Ishikawa (cell line): Measurements from ENCODE around the gene GRID2IP.

ENCODE experiments used
- CEBPB ChIP-seq: IDR thresholded peaks from 2 replicates; pipeline ENCODE4 v1.6.1; 2012
- CREB1 ChIP-seq: IDR thresholded peaks from 2 replicates; pipeline ENCODE4 v1.6.1; 2012; ENCODE audit warnings: low read depth
- EGR1 ChIP-seq: IDR thresholded peaks from 2 replicates; pipeline ENCODE4 v1.6.1; 2012
- EP300 ChIP-seq: IDR thresholded peaks from 2 replicates; pipeline ENCODE4 v1.6.1; 2012; ENCODE audit warnings: borderline replicate concordance
- FOXM1 ChIP-seq: IDR thresholded peaks from 2 replicates; pipeline ENCODE4 v1.6.1; 2012; ENCODE audit warnings: low read depth, borderline replicate concordance
- MAX ChIP-seq: IDR thresholded peaks from 2 replicates; pipeline ENCODE4 v1.6.1; 2012
- NFIC ChIP-seq: IDR thresholded peaks from 2 replicates; pipeline ENCODE4 v1.6.1; 2012
- RAD21 ChIP-seq: IDR thresholded peaks from 2 replicates; pipeline ENCODE4 v1.6.1; 2012; ENCODE audit warnings: low read depth
- TAF1 ChIP-seq: IDR thresholded peaks from 2 replicates; pipeline ENCODE4 v1.6.1; 2012; ENCODE audit warnings: low read depth, mild to moderate bottlenecking
- TCF12 ChIP-seq: IDR thresholded peaks from 2 replicates; pipeline ENCODE4 v1.6.1; 2012; ENCODE audit warnings: low read depth
- TEAD4 ChIP-seq: IDR thresholded peaks from 2 replicates; pipeline ENCODE4 v1.6.1; 2012
- USF1 ChIP-seq: IDR thresholded peaks from 2 replicates; pipeline ENCODE4 v1.6.1; 2012
- YY1 ChIP-seq: IDR thresholded peaks from 2 replicates; pipeline ENCODE4 v1.6.1; 2012; ENCODE audit warnings: low read depth
- ZBTB7A ChIP-seq: IDR thresholded peaks from 2 replicates; pipeline ENCODE4 v1.6.1; 2012; ENCODE audit warnings: low read depth
- TF ChIP-seq, protein P1 (sequence below): IDR thresholded peaks from 2 replicates; pipeline ENCODE4 v1.6.1; 2012; ENCODE audit warnings: low read depth, mild to moderate bottlenecking

Gene GRID2IP

DNA sequence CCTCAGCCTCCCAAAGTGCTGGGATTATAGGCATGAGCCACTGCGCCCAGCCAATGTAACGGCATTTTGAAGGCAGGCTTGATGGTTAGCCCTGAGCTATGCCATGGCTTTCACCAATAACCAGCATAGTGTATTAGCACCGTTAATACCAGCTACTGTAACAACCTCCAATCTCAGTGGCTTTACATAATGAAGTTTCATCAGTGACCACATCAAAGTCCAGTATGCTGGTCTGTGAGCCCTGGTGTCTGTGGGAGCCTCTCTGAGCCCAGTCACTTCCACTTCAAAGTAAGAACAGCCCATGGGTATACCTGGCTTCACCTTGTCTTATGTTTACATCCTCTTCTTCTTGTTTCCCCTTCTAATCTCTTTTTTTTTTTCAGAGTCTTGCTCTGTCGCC lies 14.4 kb upstream of the GRID2IP start:
- TF ChIP-seq MAX (no peak), EP300 (no peak)

DNA sequence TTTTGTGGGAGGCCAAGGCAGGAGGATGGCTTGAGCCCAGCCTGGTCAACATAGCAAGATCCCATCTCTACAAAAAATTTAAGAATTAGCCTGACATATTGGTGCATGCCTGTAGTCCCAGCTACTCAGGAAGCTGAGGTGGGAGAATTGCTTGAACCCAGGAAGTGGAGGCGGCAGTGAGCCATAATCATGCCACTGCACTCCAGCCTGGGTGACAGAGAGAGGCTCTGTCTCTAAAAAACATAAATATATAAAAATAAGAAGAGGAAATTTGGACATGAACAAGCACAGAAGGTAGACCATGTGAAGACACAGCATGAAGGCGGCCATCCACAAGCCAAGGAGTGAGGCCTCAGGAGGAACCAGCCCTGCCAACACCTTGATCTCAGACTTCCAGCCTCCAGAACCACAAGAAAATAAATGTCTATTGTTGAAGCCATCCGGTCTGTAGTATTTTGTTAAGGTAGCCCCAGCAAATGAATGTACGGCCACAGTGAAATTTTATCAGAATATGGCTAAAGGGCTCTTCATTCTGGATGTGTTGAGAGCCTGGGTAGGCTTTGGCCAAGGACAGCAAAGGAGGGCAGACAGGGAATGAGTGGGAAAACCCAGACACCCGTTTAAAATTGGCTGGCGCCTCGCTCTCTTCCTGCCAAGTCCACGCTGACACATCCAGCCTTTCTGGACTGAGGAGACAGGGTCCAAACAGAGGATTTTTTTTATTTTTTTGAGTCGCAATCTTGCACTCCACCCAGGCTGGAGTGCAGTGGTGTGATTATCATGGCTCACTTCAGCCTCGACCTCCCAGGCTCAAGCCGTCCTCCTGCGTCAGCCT lies 12.9 kb upstream of the GRID2IP start:
- no peak for TF ChIP-seq EGR1

GRCh38 chr7:6562106-6562505 lies 10.8 kb upstream of the GRID2IP start:
- TF ChIP-seq, protein P1, sequence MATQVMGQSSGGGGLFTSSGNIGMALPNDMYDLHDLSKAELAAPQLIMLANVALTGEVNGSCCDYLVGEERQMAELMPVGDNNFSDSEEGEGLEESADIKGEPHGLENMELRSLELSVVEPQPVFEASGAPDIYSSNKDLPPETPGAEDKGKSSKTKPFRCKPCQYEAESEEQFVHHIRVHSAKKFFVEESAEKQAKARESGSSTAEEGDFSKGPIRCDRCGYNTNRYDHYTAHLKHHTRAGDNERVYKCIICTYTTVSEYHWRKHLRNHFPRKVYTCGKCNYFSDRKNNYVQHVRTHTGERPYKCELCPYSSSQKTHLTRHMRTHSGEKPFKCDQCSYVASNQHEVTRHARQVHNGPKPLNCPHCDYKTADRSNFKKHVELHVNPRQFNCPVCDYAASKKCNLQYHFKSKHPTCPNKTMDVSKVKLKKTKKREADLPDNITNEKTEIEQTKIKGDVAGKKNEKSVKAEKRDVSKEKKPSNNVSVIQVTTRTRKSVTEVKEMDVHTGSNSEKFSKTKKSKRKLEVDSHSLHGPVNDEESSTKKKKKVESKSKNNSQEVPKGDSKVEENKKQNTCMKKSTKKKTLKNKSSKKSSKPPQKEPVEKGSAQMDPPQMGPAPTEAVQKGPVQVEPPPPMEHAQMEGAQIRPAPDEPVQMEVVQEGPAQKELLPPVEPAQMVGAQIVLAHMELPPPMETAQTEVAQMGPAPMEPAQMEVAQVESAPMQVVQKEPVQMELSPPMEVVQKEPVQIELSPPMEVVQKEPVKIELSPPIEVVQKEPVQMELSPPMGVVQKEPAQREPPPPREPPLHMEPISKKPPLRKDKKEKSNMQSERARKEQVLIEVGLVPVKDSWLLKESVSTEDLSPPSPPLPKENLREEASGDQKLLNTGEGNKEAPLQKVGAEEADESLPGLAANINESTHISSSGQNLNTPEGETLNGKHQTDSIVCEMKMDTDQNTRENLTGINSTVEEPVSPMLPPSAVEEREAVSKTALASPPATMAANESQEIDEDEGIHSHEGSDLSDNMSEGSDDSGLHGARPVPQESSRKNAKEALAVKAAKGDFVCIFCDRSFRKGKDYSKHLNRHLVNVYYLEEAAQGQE, result no peak
- TF ChIP-seq RAD21, result no peak
- TF ChIP-seq NFIC, result no peak
- TF ChIP-seq YY1, result no peak
- no peak for TF ChIP-seq ZBTB7A
- TF ChIP-seq CEBPB, result no peak

DNA sequence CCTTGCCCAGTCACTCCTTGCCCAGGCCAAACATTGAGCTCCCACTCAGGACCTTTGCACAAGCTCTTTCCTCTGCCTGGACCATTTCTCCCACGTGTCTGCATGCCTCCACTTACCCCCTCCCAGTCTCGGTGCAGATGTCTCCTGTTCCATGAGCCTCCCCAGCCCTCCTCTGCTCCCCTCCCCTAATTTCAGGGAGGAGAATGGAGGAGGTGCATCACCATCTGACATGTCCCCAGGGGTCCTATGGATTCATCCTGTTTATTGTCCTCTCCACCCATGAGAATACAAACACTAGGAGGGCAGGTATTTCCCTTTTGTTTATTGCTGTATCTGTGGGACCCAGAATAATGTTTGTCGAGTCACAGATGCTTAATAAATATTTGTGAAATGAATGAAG lies 8.6 kb upstream of the GRID2IP start:
- TF ChIP-seq TEAD4 (no peak), ZBTB7A (no peak), TAF1 (no peak)

GRCh38 chr7:6558837-6559236 lies 7.6 kb upstream of the GRID2IP start:
- TF ChIP-seq RAD21 (peak; percentile 39), NFIC (no peak)

DNA sequence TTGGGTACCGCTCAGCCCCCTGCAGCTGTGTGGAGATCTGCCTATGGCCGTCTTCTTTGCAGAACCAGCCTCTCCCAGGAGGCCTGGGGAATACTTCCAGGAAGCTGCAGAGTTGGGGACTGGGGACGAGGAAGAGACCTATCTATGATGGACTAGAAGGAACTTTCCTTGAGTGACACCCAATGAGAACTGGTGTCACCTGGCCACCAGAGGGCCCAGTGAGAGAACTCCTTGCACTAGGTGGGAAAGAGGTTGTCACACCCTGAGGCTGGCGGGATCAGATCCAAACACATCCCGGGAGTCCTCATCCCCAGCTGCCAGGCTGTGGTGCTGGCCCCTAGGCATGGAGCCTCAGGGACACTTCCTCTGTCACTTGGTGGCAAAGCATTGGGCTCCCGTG lies 4.9 kb upstream of the GRID2IP start:
- TF ChIP-seq RAD21 (peak; percentile 26), MAX (no peak)

GRCh38 chr7:6554848-6555247 lies 3.6 kb upstream of the GRID2IP start:
- TF ChIP-seq RAD21 (no peak), MAX (no peak), TCF12 (no peak), FOXM1 (no peak), ZBTB7A (no peak), TAF1 (no peak), CEBPB (no peak)

GRCh38 chr7:6553448-6554044 lies 2.3 kb upstream of the GRID2IP start:
- TF ChIP-seq FOXM1, result no peak
- no peak for TF ChIP-seq EP300
- TF ChIP-seq NFIC, result no peak
- TF ChIP-seq EGR1, result no peak
- TF ChIP-seq ZBTB7A, result no peak
- no peak for TF ChIP-seq CREB1
- TF ChIP-seq TCF12, result no peak
- TF ChIP-seq CEBPB, result no peak
- TF ChIP-seq USF1, result no peak
- TF ChIP-seq, protein P1, result no peak
